H9 (cell line): ENCODE data around the gene CTU2. TPM values are rescaled to one million over a fixed set of nuclear protein-coding genes. Genes with fewer than 3 reads are reported as not detected.

Experiments
- DNase-seq: peaks from one replicate; pipeline ENCODE4 v3.0.0-alpha.2; 2017
- H2AFZ ChIP-seq: one replicate; pipeline ENCODE4 v1.6.1; 2013; ENCODE audit warnings: mild to moderate bottlenecking, low read length, control low read depth, moderate library complexity
- H2AK5ac ChIP-seq: 2 replicates; pipeline ENCODE4 v1.6.1; 2013; ENCODE audit warnings: low read length, control low read depth, mixed read lengths; ENCODE audit not compliant: insufficient read length
- H2BK120ac ChIP-seq: one replicate; pipeline ENCODE4 v1.6.1; 2013; ENCODE audit warnings: low read depth, mild to moderate bottlenecking, low read length, control low read depth, inconsistent platforms; ENCODE audit not compliant: poor library complexity, severe bottlenecking
- H2BK12ac ChIP-seq: 2 replicates; pipeline ENCODE4 v1.6.1; 2013; ENCODE audit warnings: low read length, control low read depth, mixed read lengths, low read depth; ENCODE audit not compliant: insufficient read length
- H2BK15ac ChIP-seq: 2 replicates; pipeline ENCODE4 v1.6.1; 2013; ENCODE audit warnings: low read depth, low read length, control low read depth
- H2BK20ac ChIP-seq: one replicate; pipeline ENCODE4 v1.6.1; 2013; ENCODE audit warnings: low read depth, mild to moderate bottlenecking, low read length, control low read depth, inconsistent platforms; ENCODE audit not compliant: poor library complexity, severe bottlenecking
- H2BK5ac ChIP-seq: 2 replicates; pipeline ENCODE4 v1.6.1; 2013; ENCODE audit warnings: low read length, control low read depth, mixed read lengths; ENCODE audit not compliant: insufficient read length
- H3K14ac ChIP-seq: 2 replicates; pipeline ENCODE4 v1.6.1; 2013; ENCODE audit warnings: low read length, control low read depth; ENCODE audit not compliant: insufficient read depth
- H3K18ac ChIP-seq: 2 replicates; pipeline ENCODE4 v1.6.1; 2013; ENCODE audit warnings: low read depth, mild to moderate bottlenecking, mixed read lengths, low read length, control low read depth; ENCODE audit not compliant: insufficient read length
- H3K23ac ChIP-seq: 2 replicates; pipeline ENCODE4 v1.6.1; 2013; ENCODE audit warnings: low read length, control low read depth, mixed read lengths, low read depth; ENCODE audit not compliant: insufficient read length
- H3K23me2 ChIP-seq: 2 replicates; pipeline ENCODE4 v1.6.1; 2013; ENCODE audit warnings: low read depth, mild to moderate bottlenecking, mixed read lengths, low read length, control low read depth; ENCODE audit not compliant: insufficient read length, poor library complexity, severe bottlenecking
- H3K27ac ChIP-seq: 2 replicates; pipeline ENCODE4 v1.5.1; 2013; ENCODE audit warnings: low read length, control low read depth, mixed read lengths, low read depth; ENCODE audit not compliant: insufficient read length
- H3K27me3 ChIP-seq: 2 replicates; pipeline ENCODE4 v1.6.1; 2013; ENCODE audit warnings: low read length, control low read depth, inconsistent platforms; ENCODE audit not compliant: insufficient read depth
- H3K4ac ChIP-seq: 2 replicates; pipeline ENCODE4 v1.6.1; 2013; ENCODE audit warnings: low read depth, mild to moderate bottlenecking, control low read depth, inconsistent platforms, low read length, moderate library complexity
- H3K4me1 ChIP-seq: 2 replicates; pipeline ENCODE4 v1.6.1; 2013; ENCODE audit warnings: low read length, control low read depth, inconsistent platforms; ENCODE audit not compliant: insufficient read depth
- H3K4me2 ChIP-seq: 2 replicates; pipeline ENCODE4 v1.6.1; 2013; ENCODE audit warnings: low read length, control low read depth, mixed read lengths; ENCODE audit not compliant: insufficient read length, insufficient read depth
- H3K56ac ChIP-seq: 2 replicates; pipeline ENCODE4 v1.6.1; 2013; ENCODE audit warnings: low read depth, mild to moderate bottlenecking, mixed read lengths, low read length, control low read depth; ENCODE audit not compliant: insufficient read length
- H3K79me1 ChIP-seq: 2 replicates; pipeline ENCODE4 v1.6.1; 2013; ENCODE audit warnings: low read depth, mild to moderate bottlenecking, moderate library complexity, low read length, control low read depth, inconsistent platforms; ENCODE audit not compliant: insufficient read depth, poor library complexity, severe bottlenecking
- H3K79me2 ChIP-seq: 2 replicates; pipeline ENCODE4 v1.6.1; 2013; ENCODE audit warnings: low read length, control low read depth, inconsistent platforms; ENCODE audit not compliant: insufficient read depth
- H3K9ac ChIP-seq: 2 replicates; pipeline ENCODE4 v1.6.1; 2013; ENCODE audit warnings: low read length, control low read depth, mixed read lengths; ENCODE audit not compliant: insufficient read length; ENCODE audit errors: extremely low read depth
- H3K9me3 ChIP-seq: one replicate; pipeline ENCODE4 v1.6.1; 2013; ENCODE audit warnings: low read depth, low read length, inconsistent platforms; ENCODE audit not compliant: control insufficient read depth
- H3T11ph ChIP-seq: one replicate; pipeline ENCODE4 v1.6.1; 2013; ENCODE audit warnings: mild to moderate bottlenecking, low read length, control low read depth, inconsistent platforms
- H4K20me1 ChIP-seq: one replicate; pipeline ENCODE4 v1.6.1; 2013; ENCODE audit not compliant: control insufficient read depth, insufficient read length, insufficient read depth
- H4K5ac ChIP-seq: 2 replicates; pipeline ENCODE4 v1.6.1; 2013; ENCODE audit warnings: low read depth, mild to moderate bottlenecking, mixed read lengths, low read length, control low read depth; ENCODE audit not compliant: insufficient read length
- H4K8ac ChIP-seq: replicated peaks from 2 replicates; pipeline ENCODE4 v1.6.1; 2013; ENCODE audit warnings: low read length, control low read depth, mixed read lengths, low read depth; ENCODE audit not compliant: insufficient read length
- H4K91ac ChIP-seq: 2 replicates; pipeline ENCODE4 v1.6.1; 2013; ENCODE audit warnings: low read depth, mild to moderate bottlenecking, moderate library complexity, mixed read lengths, low read length, control low read depth; ENCODE audit not compliant: insufficient read length
- H3K27ac Mint-ChIP-seq, 3 experiments: 2 replicates in 2 of 3; 3 replicates in 1 of 3; pipeline ENCODE4 v1.8.0; 2020 to 2021; ENCODE audit warnings: mixed read lengths in 3 of 3, mild to moderate bottlenecking in 1 of 3, moderate library complexity in 1 of 3
- H3K27me3 Mint-ChIP-seq: 2 replicates; pipeline ENCODE4 v1.8.0; 2021; ENCODE audit warnings: low read depth, mild to moderate bottlenecking, moderate library complexity, mixed read lengths
- H3K36me3 Mint-ChIP-seq, 3 experiments: 2 replicates in 2 of 3; 3 replicates in 1 of 3; pipeline ENCODE4 v1.8.0; 2020 to 2021; ENCODE audit warnings: low read depth in 3 of 3, mixed read lengths in 3 of 3; ENCODE audit not compliant: insufficient read depth in 1 of 3
- H3K4me1 Mint-ChIP-seq, 2 experiments: 2 replicates each; pipeline ENCODE4 v1.8.0; 2020; ENCODE audit warnings: mixed read lengths in 2 of 2
- H3K4me3 Mint-ChIP-seq, 2 experiments: 2 replicates in 1 of 2; 3 replicates in 1 of 2; pipeline ENCODE4 v1.8.0; 2020 to 2021; ENCODE audit warnings: mild to moderate bottlenecking in 2 of 2, mixed read lengths in 2 of 2, moderate library complexity in 1 of 2
- H3K9me3 Mint-ChIP-seq, 2 experiments: 2 replicates in 1 of 2; 3 replicates in 1 of 2; pipeline ENCODE4 v1.8.0; 2020; ENCODE audit warnings: mild to moderate bottlenecking in 2 of 2, mixed read lengths in 2 of 2, moderate library complexity in 1 of 2
- CTCF ChIP-seq: fragments of 200-600 bp; sonication (generic); conservative IDR thresholded peaks from 3 replicates; pipeline ENCODE4 v1.8.0; 2021; ENCODE audit warnings: antibody characterized with exemption, mild to moderate bottlenecking
- WGBS: extraction: QIAGEN DNeasy Blood & Tissue Kit; methylation state at CpG from one replicate; pipeline ENCODE4 v1.1.7; 2013; ENCODE audit warnings: missing lambda C conversion rate, low lambda C conversion rate, mixed read lengths; ENCODE audit not compliant: insufficient read length; ENCODE audit errors: extremely low coverage; 5-methylcytosine and 5-hydroxymethylcytosine counted together
- total RNA-seq: library from RNA; stranded (reverse); gene quantifications from 2 replicates; pipeline ENCODE4 v1.2.1, GENCODE V29; 2021

The CTU2 gene
- total RNA-seq, 1 experiment from 2014 or later: 32.8 TPM

- H3K27me3 Mint-ChIP-seq: no peaks in the 10 kb centered on the region
- Histone ChIP-seq H4K8ac (no peak overlapping the region), H3T11ph (no peak overlapping the region), H2BK15ac (no peak overlapping the region), H3K9me3 (no peaks in the 10 kb centered on the region), H2BK12ac (no peak overlapping the region), H4K5ac (no peak overlapping the region), H3K27me3 (no peaks in the 10 kb centered on the region), H3K79me2 (peaks cover 22% of the 10 kb centered on the region; the same call in 1 of the 2 replicates), H4K20me1 (no peaks in the 10 kb centered on the region), H3K18ac (no peak overlapping the region), H3K27ac (no peak overlapping the region), H3K79me1 (peaks cover 3% of the 10 kb centered on the region), H2BK5ac (no peak overlapping the region), H2BK20ac (no peak overlapping the region), H2AFZ (no peak overlapping the region), H2BK120ac (no peak overlapping the region), H3K56ac (no peak overlapping the region), H3K4ac (no peak overlapping the region), H4K91ac (no peak overlapping the region), H3K23me2 (peaks cover 5% of the 10 kb centered on the region), H3K4me2 (no peak overlapping the region), H3K14ac (no peak overlapping the region), H3K9ac (no peak overlapping the region), H3K4me1 (peaks cover 3% of the 10 kb centered on the region; the same call in 1 of the 2 replicates), H2AK5ac (no peak overlapping the region), H3K23ac (no peak overlapping the region)
- TF ChIP-seq CTCF: no peak
- WGBS: no CpG with 5 or more reads among the region's 19 CpGs
- DNase-seq: no peak
- no peak overlapping the region for H3K27ac Mint-ChIP-seq
- H3K4me1 Mint-ChIP-seq: peaks cover 9 to 15% of the 10 kb centered on the region in 2 experiments
- H3K4me3 Mint-ChIP-seq: no peak overlapping the region
- H3K9me3 Mint-ChIP-seq: no peaks in the 10 kb centered on the region
- peaks cover 9 to 34% (median 30%) of the 10 kb centered on the region in 3 experiments for H3K36me3 Mint-ChIP-seq
Measured at GRCh38 chr16:88657371-88657770, 48.9 kb upstream of the CTU2 start.
